ENCODE measurements around the gene TNFSF10. TPM values are rescaled to one million over a fixed set of nuclear protein-coding genes. Genes with fewer than 3 reads are reported as not detected.

The TNFSF10 gene
- total RNA-seq = 36.7 and 53.2 TPM in 2 replicates

GRCh38 chr3:172522871-172523818 is at the start of gene TNFSF10:
Gene TNFSF10, minus strand, starts transcription at chr3:172523430. Its CDS starts 46 bp downstream, at chr3:172523384.

Other genes starting within 250 kb of the TNFSF10 start
- gene GHSR, start 75.0 kb downstream of the TNFSF10 start, total RNA-seq = not detected in 2 replicates
- 9.6 and 14.8 TPM in 2 replicates for gene NCEH1, start 187.6 kb upstream of the TNFSF10 start, total RNA-seq
- 22.3 and 29.5 TPM in 2 replicates for gene ECT2, start 227.3 kb upstream of the TNFSF10 start, total RNA-seq